H7 (cell line): ENCODE results near the gene ARL5B. TPM values are rescaled to one million over a fixed set of nuclear protein-coding genes. Genes with fewer than 3 reads are reported as not detected.

Experiments used
- DNase-seq: peaks from one replicate; pipeline ENCODE4 v3.0.0; 2012
- H3K27me3 ChIP-seq: 2 replicates; pipeline ENCODE4 v1.6.0; 2011; ENCODE audit warnings: mild to moderate bottlenecking, low read length; ENCODE audit not compliant: control insufficient read depth, insufficient read depth
- H3K36me3 ChIP-seq: replicated peaks from 2 replicates; pipeline ENCODE4 v1.5.1; 2011; ENCODE audit warnings: low read length; ENCODE audit not compliant: control insufficient read depth, insufficient read depth
- H3K4me3 ChIP-seq: 2 replicates; pipeline ENCODE4 v1.5.1; 2011; ENCODE audit warnings: low read depth, mild to moderate bottlenecking, control low read depth, low read length, moderate library complexity; ENCODE audit not compliant: insufficient read depth
- total RNA-seq: library from RNA; depleted of rRNA; stranded (reverse); fragments of >200 nt; shearing (Covaris generic); gene quantifications from 2 replicates; pipeline ENCODE4 v1.2.3, GENCODE V29; 2014; rRNA removed

Gene ARL5B
- total RNA-seq, 1 experiment from 2014 or later = 35.3 TPM

DNA sequence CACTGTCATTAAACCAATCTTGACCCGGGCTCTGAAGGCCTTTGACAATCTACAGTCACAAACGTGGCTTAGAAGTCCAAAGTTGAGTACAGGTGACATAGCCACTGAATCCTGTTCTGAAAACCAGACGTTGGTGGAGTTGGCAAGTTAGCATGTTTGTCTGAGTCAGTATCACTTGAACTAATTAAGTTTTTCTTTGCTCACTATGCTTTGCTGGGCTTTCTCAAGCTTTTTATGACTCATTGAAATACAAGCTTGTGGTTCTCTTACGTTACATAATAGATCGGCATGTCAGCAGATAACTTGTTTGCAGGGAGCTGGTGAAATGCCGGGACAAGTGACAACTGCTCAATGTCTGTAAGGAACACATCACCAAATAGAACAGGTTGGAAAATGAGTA, 53.8 kb downstream of the ARL5B start:
- H3K4me3 ChIP-seq = no peak overlapping the region
- no peak for DNase-seq
- H3K36me3 ChIP-seq = no peaks in the 10 kb centered on the region
- no peaks in the 10 kb centered on the region for H3K27me3 ChIP-seq

DNA sequence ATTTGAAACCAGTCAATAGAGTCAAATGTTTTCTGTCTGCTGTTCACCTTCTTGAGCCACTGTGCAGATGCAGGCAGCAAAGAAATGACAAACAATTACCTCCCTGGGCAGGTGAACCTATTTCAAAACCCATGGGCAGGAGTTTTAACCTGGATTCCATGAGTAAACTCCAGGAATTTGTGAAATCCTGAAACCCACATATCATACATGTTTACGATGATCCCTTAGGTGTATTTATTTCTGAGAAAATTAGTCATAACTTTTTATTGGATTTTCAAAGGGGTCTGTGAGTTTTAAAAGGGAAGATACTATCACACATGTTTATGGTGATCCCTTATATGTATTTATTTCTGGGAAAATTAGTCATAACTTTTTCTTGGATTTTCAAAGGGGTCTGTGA, 59.8 kb downstream of the ARL5B start:
- H3K4me3 ChIP-seq = no peak overlapping the region
- DNase-seq = no peak
- no peaks in the 10 kb centered on the region for H3K27me3 ChIP-seq
- H3K36me3 ChIP-seq = no peaks in the 10 kb centered on the region

DNA sequence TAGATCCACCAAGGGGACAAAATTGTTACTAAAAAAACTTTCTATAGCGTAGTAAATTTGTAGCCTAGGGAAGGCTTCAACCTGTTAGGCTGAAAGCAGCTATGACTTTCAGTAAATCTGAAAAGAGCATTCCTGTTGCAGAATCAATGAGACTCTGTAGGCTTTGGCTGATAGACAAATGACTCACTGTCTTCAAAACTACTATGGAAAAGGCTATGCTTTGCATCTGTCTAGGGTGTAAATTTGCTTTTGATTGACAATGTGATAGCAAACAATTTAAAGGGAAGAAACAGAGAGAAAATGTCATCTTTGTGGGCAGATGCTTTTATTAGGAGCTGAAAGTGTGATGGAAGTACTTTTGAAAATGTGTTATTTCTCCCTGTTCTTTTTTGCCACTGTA, 60.6 kb downstream of the ARL5B start:
- Histone ChIP-seq H3K36me3 (no peaks in the 10 kb centered on the region), H3K27me3 (no peaks in the 10 kb centered on the region), H3K4me3 (no peak overlapping the region)
- DNase-seq = no peak

DNA sequence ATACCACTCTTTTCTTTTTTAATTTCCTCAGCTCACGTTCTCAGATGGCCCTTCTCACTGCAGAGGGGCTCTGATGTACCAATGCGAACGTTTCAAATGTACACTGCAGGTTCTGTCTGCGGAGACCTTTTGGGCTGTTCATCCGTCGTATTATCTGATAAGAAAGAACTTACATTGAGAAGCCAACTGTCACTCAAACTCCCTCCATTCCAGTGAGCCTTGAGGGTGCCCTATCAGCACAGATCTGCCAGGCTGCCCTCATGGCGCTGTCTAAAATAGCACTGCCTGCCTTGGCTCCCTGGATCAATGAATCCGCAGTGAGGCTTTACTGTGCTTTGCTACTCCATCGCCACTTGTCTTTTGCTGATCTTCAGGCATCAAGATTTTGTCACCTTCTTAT, 61.8 kb downstream of the ARL5B start:
- H3K36me3 ChIP-seq = no peaks in the 10 kb centered on the region
- DNase-seq = no peak
- no peaks in the 10 kb centered on the region for H3K27me3 ChIP-seq
- no peak overlapping the region for H3K4me3 ChIP-seq

DNA sequence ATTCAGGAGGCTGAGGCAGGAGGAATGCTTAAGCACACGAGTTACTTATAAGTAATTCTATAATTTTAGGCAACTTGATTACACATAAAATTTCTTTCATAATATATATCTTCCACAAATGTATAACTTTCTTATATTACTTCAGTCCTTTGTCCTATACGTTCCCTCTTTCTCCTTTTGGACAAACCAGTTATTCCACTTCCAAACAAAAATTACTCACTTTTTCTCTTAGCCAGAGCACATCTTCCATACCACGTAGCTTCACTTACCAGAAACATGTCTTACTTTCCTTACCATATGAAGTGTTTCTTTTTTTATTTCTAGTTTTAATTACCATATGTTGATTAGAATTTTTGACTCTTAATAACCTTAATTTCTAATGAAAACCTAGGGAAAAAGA, 64.6 kb downstream of the ARL5B start:
- Histone ChIP-seq H3K27me3 (no peaks in the 10 kb centered on the region), H3K36me3 (no peaks in the 10 kb centered on the region), H3K4me3 (no peak overlapping the region)
- no peak for DNase-seq

Other genes starting within 250 kb of the ARL5B start
- gene NSUN6, start 7.8 kb upstream of the ARL5B start, total RNA-seq = 7.2 and 10.3 TPM in 2 replicates